DMS 273 treated with DMSO at 0.1 percent for 48 hours (cell line): ENCODE results near the gene ERC2.

ENCODE experiments used
- DNase-seq: peaks from one replicate; lab custom pipeline; 2025; lab: John Stamatoyannopoulos, UW

Gene ERC2

DNA sequence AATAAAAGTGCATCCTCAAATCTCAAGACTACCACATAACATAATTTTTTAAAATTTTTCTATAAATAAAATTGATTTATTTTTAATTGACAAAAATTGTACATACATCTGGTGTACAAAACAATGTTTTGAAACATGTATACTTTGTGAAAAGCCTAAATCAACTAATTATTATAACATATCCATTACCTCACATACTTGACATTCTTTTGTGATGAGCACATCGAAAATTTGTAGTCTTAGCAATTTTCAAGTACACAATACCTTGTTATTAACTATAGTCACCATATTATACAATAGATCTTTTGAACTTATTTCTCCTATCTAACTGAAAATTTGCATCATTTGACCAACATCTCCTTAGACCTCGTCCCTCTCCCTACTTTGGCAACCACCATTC is 973.3 kb downstream of the ERC2 start:
- DNase-seq: no peak

DNA sequence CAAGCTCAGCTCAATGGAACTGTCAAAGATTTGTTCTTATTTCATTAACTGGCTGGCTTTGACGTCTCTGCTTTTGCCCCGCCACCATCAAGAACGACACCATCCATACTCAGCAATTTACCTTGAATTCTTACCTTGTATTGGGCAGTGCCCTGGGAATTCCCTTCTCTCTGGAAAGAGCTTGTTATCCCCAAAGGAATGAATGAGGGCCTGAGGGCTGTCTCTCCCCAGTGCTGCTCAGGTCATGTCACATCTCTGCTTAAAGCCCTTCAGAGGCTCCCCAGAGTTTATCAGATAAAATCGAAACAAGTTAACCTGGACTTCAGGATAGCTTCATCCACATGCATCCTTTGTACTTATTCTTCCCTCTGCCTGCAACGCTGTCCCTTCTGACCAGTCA is 975.3 kb downstream of the ERC2 start:
- DNase-seq: no peak

DNA sequence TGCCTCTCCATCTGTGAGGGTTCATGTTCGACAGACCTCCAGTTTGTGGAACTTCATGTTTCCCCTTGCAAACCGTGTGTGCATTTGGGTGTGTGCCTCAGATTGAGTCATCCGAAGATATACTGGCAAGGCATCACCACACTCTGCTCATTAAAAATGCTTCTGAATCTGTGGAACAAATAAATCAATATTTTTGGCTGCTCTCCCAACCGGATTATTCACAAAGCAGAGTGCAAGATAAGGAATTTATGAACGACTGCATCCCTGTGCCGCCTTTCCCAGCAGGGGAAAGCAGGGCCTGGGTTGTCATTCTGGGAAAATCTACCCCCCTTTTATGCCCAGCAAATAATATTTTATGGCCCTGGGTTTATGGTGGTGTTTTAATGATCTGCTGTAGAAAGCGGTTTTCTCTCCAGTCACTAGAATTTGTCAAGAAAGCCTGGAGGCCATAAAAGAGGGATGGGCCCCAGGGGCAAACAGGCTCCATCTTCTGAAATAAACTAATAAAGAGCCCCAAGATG is 976.9 kb downstream of the ERC2 start:
- peak; percentile 24 for DNase-seq

DNA sequence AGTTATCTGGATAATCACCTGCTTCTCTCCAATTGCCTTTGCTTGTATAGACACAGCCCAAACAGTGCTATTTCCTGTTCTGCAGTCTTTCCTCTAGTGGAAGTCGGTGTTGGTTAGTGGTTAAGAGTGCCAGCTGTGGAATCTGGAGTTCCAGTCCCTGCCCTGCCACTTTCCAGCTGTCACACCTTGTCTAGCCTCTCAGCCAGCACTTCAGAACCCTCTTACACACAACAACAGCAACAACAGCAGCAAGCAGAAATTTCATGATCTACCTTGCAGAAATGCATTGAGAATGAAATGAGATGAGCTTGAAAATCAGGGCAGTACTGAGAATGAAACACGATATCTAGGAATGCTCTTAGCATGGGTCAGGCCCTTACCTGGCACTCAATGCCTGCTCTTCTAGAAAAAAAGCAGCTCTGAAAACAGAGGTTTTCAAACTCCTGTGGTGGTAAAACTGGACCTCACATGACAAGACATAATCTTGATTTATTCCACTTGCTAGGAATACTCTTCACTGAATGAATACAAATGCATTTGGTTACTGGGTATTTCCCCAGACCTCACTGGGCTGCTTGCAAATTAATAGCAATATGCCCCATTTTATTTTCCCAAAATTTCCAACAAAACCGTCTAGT is 977.9 kb downstream of the ERC2 start:
- DNase-seq: no peak

DNA sequence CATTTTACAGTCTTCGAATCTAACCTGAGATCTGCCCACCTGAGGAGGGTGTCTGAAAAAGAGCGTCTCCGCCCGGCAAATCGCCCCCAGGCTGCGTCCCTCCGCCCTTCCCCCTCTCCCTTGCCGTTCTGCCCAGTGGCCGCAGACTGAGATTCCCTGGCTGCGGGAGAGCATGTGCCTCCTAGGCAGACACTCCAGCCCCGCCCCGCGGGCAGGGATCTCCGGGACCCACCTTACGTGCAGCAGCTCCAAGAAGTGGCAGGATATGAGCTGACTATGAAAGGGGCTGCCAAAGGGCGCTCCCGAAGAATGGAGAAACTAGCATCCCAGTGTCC is 978.5 kb downstream of the ERC2 start:
- DNase-seq: no peak

GRCh38 chr3:55488398-55489055 is 979.7 kb downstream of the ERC2 start:
- no peak for DNase-seq

DNA sequence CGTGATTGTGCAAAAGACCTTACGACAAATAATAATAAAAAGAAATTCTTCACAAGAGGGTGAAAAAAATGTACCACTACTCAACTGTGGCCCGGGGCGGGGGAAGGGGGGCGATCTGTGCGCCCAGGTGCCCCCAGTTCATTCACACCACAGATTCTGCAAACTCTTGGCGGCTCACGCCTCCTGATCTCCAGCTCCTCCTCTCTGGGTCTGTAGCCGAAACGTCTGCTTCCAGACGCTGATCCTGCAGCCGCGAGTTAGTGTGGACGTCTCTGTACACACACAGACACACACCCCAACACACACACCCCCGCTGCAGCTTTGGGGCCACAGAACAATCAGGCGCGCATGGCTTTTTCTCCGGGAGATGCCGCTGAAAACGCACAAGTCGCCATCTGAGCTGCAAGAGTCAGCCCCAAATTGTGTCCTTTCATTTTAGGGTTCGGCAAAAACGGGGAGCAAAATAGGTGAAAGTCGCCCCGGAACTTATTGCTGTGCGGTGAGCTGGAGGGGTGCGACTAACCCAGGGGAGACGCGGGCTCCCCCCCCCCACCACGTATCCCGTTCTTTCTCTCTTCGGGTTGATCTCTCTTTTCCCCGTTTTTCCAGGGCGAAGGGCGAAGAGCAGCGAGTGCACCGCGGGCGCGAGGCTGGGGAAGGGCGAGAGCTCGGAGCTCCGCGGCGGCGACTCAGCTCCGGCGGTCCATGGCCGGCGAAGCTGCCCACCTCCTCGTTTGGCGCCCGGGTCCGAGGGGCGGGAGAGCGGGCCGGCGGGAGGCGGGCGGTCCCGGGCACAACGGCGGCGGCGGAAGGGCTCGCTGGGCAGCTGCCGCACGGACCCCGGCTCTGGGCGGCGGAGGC is 980.7 kb downstream of the ERC2 start:
- DNase-seq: no peak

GRCh38 chr3:55486857-55487380 is 981.3 kb downstream of the ERC2 start, which contains the start of gene WNT5A:
Gene WNT5A, minus strand, starts transcription at chr3:55487306. Its CDS starts 321 bp downstream, at chr3:55486985.
- DNase-seq: no peak

- DNase-seq: no peak
Measured at GRCh38 chr3:55486101-55486856, 982.0 kb downstream of the ERC2 start.

DNA sequence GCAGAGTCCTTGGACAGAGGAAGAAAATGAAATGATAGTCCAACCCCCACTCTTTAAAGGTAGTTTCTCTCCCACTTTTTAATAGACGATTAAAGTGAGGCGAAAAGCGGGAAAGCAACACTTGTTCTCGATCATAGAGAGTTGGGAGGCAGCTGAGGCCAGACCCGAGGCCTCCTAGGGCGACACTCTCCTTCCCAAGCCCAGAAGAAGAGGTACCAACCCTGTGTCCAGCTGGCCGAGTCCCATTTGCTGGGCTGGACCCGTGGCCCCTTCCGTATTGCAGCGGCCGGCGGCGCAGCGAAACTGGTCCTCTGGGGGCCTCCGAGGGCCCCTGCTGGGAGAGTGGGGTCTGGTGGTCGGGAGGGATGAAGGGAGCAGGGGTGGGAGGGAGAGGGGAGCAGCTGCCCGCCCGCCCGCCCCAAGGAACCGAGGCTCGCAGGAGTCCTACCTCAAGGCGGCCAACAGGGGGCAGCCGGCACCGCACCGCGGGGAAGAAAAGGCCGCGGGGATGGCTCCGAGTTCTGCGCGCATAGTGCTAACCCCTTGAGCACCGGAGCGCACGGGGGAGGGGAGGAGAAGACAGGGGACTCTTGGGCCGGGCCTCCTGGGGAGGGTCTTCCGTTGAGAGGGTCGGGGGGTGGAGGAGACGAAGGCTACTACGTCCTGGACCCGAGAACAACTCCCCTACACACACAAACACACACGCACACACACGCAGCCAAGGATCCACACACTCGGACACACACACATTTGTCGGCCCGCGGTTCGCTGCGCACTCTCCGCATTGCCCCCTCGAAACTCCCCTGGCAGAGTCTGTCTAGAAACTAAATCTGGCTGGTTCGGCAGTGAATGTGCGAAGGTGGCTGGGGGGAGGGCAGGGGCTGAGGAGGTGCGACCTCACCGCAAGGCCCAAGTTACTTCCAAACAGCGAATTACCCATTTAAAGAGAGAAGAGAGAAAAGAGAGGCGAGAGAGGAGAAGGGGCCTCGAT is 983.2 kb downstream of the ERC2 start:
- DNase-seq: peak; percentile 32

GRCh38 chr3:55484191-55484689 is 984.0 kb downstream of the ERC2 start:
- DNase-seq: no peak

GRCh38 chr3:55483196-55484095 is 984.8 kb downstream of the ERC2 start:
- DNase-seq: no peak

GRCh38 chr3:55482496-55483195 is 985.6 kb downstream of the ERC2 start:
- no peak for DNase-seq

- DNase-seq: no peak
Measured at GRCh38 chr3:55481744-55482495, 986.3 kb downstream of the ERC2 start.

GRCh38 chr3:55480911-55481743 is 987.1 kb downstream of the ERC2 start:
- DNase-seq: no peak

- DNase-seq: no peak
Measured at GRCh38 chr3:55477306-55478303, 990.7 kb downstream of the ERC2 start.
